NCI-H2029 treated with DMSO at 0.1 percent for 48 hours (cell line): ENCODE results near the gene ARHGAP18.

ENCODE experiments used
- DNase-seq: peaks from one replicate; lab custom pipeline; 2025; lab: John Stamatoyannopoulos, UW

Gene ARHGAP18

DNA sequence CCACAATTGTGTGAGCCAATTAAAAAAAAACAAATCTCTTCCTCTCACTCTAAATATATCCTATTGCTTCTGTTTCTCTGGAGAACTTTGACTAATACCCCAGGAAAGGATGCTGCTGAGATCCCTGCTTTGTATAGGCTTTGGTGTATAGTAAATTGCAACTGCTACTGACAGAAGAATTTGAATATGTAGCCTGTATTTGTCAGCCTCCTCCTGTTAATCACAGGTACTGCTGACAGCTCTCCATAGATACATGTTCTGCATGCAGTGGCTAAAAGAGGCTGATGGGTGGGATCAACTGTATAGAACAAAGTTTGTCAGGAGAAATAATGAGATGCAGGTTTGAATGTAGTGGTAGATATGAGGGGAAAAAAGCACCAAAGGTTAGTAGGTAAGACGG is 95.0 kb downstream of the ARHGAP18 start:
- no peak for DNase-seq

DNA sequence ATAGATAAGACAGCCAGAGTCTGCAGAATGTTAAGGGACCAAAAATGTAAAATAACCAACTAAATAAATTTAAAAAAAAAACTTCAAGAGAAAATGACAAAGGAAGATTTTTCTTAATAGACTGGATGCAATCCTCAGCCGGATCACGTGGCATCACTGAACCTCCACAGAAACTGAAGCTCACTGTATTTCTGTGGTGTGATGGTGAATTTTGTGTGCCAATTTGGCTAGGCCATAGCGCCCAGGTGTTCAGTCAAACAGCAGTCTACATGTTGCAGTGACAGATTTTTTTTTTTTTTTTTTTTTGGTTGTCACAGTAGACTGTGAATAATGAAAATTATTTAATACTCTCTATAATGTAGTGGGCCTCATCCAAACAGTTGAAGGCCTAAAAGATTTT is 95.5 kb downstream of the ARHGAP18 start:
- DNase-seq = no peak

DNA sequence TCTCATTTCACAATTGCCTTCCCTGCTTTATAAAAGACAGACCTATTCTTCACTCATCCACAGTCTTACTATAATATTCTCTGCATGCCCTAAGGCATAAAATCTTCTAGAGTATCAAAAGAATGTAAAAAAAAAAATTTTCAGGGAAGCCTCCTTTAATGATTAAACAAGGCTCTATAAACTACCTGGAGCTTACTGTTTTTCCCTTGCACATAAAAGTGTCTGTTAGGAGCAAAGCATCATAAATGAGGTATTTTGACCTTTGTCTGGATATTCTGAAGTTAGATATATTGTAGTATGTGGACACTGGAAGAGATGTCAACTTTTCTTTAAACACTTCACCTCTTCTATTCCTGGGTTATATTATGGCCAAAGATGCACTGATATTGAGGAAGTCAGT is 97.5 kb downstream of the ARHGAP18 start:
- no peak for DNase-seq

- no peak for DNase-seq
Observed at GRCh38 chr6:129609635-129610034, 100.3 kb downstream of the ARHGAP18 start.

GRCh38 chr6:129608886-129609537 is 101.0 kb downstream of the ARHGAP18 start:
- no peak for DNase-seq

DNA sequence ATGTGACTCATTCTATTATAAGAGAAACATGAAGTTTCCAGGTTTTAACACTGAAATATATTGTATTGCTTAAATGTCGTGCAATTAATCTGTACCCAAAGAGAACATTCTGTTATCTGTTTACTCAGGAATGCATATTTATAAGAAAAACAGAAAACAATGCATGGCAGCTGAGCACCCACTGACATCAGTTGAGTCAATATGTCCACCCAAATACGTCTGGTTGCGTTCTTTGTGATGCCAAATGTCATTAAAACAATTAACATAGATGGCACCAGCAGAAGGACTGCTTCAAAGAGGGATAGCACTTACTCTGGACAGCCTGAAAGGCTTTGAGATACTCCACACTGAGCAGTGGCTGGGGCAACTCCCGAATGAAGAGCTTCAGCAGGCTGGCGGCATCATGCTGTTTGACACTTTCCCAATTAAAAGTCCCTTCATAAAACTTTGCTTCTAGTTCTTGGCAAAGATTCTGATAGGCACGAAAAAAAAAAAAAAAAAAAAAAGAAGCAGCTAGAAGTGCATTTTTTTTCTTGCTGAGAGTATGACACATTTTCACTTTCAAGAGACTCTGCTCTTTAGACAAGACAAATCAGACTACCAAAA is 102.3 kb downstream of the ARHGAP18 start:
- no peak for DNase-seq

DNA sequence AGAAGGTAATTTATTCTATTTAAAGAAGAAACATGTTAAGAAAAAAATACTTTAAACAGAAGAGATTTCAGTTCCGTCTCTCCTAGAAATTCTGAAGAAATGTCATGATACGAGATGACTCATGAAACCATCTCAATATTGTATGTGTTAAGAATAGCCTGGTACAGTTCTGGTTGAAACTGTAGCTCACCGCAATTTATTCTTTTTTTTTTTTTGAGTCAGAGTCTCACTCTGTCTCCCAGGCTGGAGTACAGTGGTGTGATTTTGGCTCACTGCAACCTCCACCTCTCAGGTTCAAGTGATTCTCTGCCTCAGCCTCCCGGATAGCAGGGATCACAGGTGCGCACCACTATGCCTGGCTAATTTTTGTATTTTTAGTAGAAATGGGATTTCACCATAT is 103.3 kb downstream of the ARHGAP18 start:
- no peak for DNase-seq

DNA sequence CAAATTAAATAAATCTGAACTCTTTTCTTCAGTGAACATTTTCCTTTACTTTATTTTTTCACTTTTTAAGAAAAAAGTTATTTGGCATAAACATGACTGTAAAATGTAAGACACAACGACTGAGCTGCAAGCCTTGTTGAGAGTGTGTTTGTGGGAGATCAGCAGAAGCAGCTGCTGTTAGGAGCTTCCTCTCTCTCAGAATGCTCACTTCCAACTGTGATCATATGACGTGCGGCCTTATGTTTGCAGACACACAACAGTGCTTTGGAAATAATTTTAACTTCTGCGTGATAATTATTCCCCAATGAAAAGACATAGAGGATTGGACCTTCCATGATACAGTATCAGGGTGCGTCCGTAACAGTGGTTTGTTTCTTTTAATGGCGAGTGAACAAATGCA is 104.0 kb downstream of the ARHGAP18 start:
- DNase-seq = no peak

- DNase-seq = no peak
Observed at GRCh38 chr6:129605095-129605494, 104.9 kb downstream of the ARHGAP18 start.

- DNase-seq = no peak
Observed at GRCh38 chr6:129604321-129604720, 105.7 kb downstream of the ARHGAP18 start.

- DNase-seq = no peak
Observed at GRCh38 chr6:129603741-129604140, 106.2 kb downstream of the ARHGAP18 start.

GRCh38 chr6:129601323-129601722 is 108.7 kb downstream of the ARHGAP18 start:
- DNase-seq = no peak

DNA sequence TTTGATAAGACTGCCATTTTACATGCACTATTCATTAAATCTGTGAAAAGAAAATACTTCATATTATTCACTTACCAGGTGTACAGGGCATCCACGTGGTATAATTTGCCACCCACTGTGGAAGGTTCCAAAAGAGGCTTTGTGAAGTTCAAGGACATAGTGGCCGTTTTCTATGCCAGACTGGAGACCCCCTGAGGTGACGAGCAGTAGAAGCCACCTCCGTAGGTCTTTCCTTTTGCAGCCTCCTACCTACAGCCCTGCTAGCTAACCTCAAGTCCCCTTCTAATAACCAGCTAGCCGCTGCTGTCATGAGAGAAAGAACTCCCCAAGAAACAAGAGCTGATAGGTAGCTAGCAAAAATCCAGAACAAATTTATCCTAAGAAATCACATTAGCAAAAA is 110.5 kb downstream of the ARHGAP18 start:
- DNase-seq = no peak

GRCh38 chr6:129598244-129599187 is 111.5 kb downstream of the ARHGAP18 start:
- DNase-seq = peak; percentile 5

- DNase-seq = no peak
Observed at GRCh38 chr6:129597023-129597713, 112.8 kb downstream of the ARHGAP18 start.

DNA sequence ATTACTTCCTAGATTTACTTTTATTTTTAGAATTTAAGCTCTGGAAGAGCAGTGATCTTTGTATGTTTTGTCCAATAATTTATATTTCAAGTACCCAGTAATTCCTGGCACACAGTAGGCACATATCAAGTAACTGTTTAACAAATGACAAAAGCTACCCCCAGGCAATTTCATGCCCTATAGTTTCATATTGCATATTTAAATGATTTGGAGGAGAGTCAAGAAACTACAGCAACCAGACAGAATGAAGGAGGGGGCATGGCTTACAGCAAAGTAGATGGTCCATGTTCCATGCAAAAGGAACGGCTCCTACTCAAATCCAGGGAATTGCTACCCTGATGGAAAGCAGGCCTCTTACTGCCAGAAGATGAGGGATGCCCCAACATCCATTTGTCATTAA is 113.5 kb downstream of the ARHGAP18 start:
- no peak for DNase-seq

DNA sequence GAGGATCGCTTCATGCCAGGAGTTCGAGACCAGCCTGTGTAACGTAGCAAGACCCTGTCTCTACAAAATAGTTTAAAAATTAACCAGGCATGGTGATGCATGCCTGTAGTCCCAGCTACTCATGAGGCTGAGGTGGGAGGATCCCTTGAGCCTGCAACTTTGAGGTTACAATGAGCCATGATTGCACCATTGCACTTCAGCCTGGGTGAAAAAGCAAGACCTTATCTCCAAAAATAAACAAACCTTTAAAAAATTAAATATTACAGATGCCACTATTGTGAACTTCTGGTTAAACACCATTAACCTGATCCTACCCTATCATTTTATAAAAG is 116.8 kb downstream of the ARHGAP18 start:
- DNase-seq = no peak

- DNase-seq = no peak
Observed at GRCh38 chr6:129592516-129593232, 117.3 kb downstream of the ARHGAP18 start.

- DNase-seq = no peak
Observed at GRCh38 chr6:129590408-129591022, 119.5 kb downstream of the ARHGAP18 start.

GRCh38 chr6:129586815-129587214 is 123.2 kb downstream of the ARHGAP18 start:
- no peak for DNase-seq

GRCh38 chr6:129583866-129584265 is 126.1 kb downstream of the ARHGAP18 start:
- no peak for DNase-seq
